A673 (cell line): Measurements from ENCODE around the gene COX6B1.

Experiments used
- EZH2 ChIP-seq: fragments of 200-600 bp; sonication (generic); IDR thresholded peaks from 2 replicates; pipeline ENCODE4 v1.6.1; 2017; ENCODE audit warnings: borderline replicate concordance, low read depth, mild to moderate bottlenecking, mixed read lengths, antibody characterized with exemption, low read length; ENCODE audit not compliant: poor library complexity, severe bottlenecking
- TF ChIP-seq, protein P1 (sequence below): fragments of 300-800, 200-600 bp; sonication (generic); conservative IDR thresholded peaks from 2 replicates; pipeline ENCODE4 v1.5.1; 2017; ENCODE audit warnings: low read depth, mild to moderate bottlenecking, antibody characterized with exemption, low read length, moderate library complexity, mixed read lengths

DNA sequence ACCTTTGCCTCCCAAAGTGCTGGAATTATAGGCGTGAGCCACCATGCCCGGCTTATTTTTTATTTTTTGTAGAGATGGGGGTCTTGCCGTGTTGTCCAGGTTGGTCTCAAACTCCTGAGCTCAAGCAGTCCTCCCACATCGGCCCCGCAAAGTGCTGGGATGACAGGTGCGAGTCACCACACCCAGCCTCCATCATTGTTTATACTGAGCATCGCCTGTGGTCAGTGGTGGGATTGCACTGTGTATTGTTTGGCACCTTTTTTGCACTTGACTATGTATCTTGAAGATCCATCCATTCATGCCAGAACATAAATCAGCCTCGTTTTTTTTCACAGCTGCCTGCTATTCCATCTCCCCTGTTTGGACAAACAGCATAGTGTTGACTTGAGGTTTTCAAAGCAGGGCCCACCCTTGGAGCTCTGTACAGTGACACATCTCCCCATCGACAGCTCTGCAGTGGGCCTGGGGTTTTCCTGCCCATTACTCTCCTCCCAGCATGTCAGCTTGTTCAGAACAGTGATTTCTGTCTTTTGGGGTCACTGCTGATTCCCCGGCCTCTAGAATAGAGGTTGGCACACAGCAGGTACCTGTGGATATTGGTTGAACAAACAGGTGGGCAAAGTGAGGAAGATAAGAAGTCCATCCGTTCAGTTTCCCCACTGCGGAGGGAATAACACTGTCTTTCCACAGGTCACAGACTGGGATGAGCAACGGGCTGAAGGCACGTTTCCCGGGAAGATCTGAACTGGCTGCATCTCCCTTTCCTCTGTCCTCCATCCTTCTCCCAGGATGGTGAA lies 10.0 kb downstream of the COX6B1 start:
- TF ChIP-seq, protein P1, sequence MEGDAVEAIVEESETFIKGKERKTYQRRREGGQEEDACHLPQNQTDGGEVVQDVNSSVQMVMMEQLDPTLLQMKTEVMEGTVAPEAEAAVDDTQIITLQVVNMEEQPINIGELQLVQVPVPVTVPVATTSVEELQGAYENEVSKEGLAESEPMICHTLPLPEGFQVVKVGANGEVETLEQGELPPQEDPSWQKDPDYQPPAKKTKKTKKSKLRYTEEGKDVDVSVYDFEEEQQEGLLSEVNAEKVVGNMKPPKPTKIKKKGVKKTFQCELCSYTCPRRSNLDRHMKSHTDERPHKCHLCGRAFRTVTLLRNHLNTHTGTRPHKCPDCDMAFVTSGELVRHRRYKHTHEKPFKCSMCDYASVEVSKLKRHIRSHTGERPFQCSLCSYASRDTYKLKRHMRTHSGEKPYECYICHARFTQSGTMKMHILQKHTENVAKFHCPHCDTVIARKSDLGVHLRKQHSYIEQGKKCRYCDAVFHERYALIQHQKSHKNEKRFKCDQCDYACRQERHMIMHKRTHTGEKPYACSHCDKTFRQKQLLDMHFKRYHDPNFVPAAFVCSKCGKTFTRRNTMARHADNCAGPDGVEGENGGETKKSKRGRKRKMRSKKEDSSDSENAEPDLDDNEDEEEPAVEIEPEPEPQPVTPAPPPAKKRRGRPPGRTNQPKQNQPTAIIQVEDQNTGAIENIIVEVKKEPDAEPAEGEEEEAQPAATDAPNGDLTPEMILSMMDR = no peak
- no peak for TF ChIP-seq EZH2
